ELF-1 (cell line): ENCODE data around the gene TIMM8B.
A peak's percentile ranks its signal among the peaks of the same experiment; 100 is the strongest.
"Not testable (repeated sequence)": the region's sequence is repeated elsewhere in the genome, so short reads cannot be mapped to it uniquely, and the experiment has no call there.

Source experiments
- DNase-seq: peaks from one replicate; pipeline ENCODE4 v3.0.0-alpha.2; 2016; ENCODE audit warnings: low read depth, low spot score

Gene TIMM8B

GRCh38 chr11:112082729-112083128 is 3.8 kb downstream of the TIMM8B start:
- no peak for DNase-seq

GRCh38 chr11:112073941-112074811 is 12.4 kb downstream of the TIMM8B start, which contains the start of the genes NKAPD1 and PIH1D2:
NKAPD1 (plus strand) TSS chr11:112074299; CDS start chr11:112075575, 1,276 bp downstream.
PIH1D2 (minus strand) TSS chr11:112074017; CDS start chr11:112073174, 843 bp downstream.
- peak; percentile 91 for DNase-seq

- DNase-seq, result no peak
These were observed 23.6 kb downstream of the TIMM8B start for GRCh38 chr11:112062923-112063322.

GRCh38 chr11:112058103-112058502 is 28.5 kb downstream of the TIMM8B start:
- DNase-seq, result no peak

GRCh38 chr11:112057170-112057569 is 29.4 kb downstream of the TIMM8B start:
- DNase-seq, result no peak

- DNase-seq, result no peak
These were observed 34.8 kb downstream of the TIMM8B start for GRCh38 chr11:112051768-112052167.

GRCh38 chr11:112050721-112051120 is 35.8 kb downstream of the TIMM8B start:
- no peak for DNase-seq

- DNase-seq, result no peak
These were observed 36.8 kb downstream of the TIMM8B start for GRCh38 chr11:112049777-112050176.

GRCh38 chr11:112048256-112048655 is 38.3 kb downstream of the TIMM8B start:
- DNase-seq, result not testable (repeated sequence)

GRCh38 chr11:112046647-112047046 is 39.9 kb downstream of the TIMM8B start:
- not testable (repeated sequence) for DNase-seq

- DNase-seq, result no peak
These were observed 41.6 kb downstream of the TIMM8B start for GRCh38 chr11:112044961-112045360.

- no peak for DNase-seq
These were observed 43.6 kb downstream of the TIMM8B start for GRCh38 chr11:112042961-112043304.

- no peak for DNase-seq
These were observed 44.2 kb downstream of the TIMM8B start for GRCh38 chr11:112042161-112042960.

GRCh38 chr11:112037527-112037926 is 49.0 kb downstream of the TIMM8B start:
- no peak for DNase-seq
